ENCODE results near the gene LRIT2.

GRCh38 chr10:84233940-84234339 is 8.6 kb upstream of the LRIT2 start:
- no peak for TF ChIP-seq YY1 (IDR thresholded peaks at IDR 0.05; ENCODE audit: insufficient read depth, insufficient read length)
- no peak for TF ChIP-seq ZNF274 (IDR thresholded peaks at IDR 0.05; ENCODE audit: low read depth, low read length)
- no peak for TF ChIP-seq SUZ12 (IDR thresholded peaks at IDR 0.05; ENCODE audit: extremely low read depth, insufficient read depth, insufficient read length)

Measured in NT2/D1 (cell line).